NCI-H187 treated with DMSO at 0.1 percent for 48 hours (cell line): Measurements from ENCODE around the gene PSG5.
"Not testable (repeated sequence)": the region's sequence is repeated elsewhere in the genome, so short reads cannot be mapped to it uniquely, and the experiment has no call there.

Experiments
- DNase-seq: peaks from one replicate; lab custom pipeline; 2025; lab: John Stamatoyannopoulos, UW

Gene PSG5

GRCh38 chr19:43186311-43186935 lies at the start of gene PSG5:
PSG5 (minus strand) TSS chr19:43186536; CDS start chr19:43186405, 131 bp downstream.
- DNase-seq: not testable (repeated sequence)

- not testable (repeated sequence) for DNase-seq
These were observed 49.4 kb upstream of the PSG5 start for GRCh38 chr19:43235686-43236085.

- DNase-seq: no peak
These were observed 43.0 kb upstream of the PSG5 start for GRCh38 chr19:43229315-43229714.

- DNase-seq: not testable (repeated sequence)
These were observed 42.4 kb upstream of the PSG5 start for GRCh38 chr19:43228730-43229129.

GRCh38 chr19:43226986-43227385 lies 40.6 kb upstream of the PSG5 start:
- not testable (repeated sequence) for DNase-seq

GRCh38 chr19:43224855-43225253 lies 38.5 kb upstream of the PSG5 start:
- no peak for DNase-seq

GRCh38 chr19:43224201-43224854 lies 38.0 kb upstream of the PSG5 start:
- DNase-seq: not testable (repeated sequence)

- DNase-seq: not testable (repeated sequence)
These were observed 35.6 kb upstream of the PSG5 start for GRCh38 chr19:43221891-43222290.

- DNase-seq: not testable (repeated sequence)
These were observed 32.8 kb upstream of the PSG5 start for GRCh38 chr19:43219136-43219535.

GRCh38 chr19:43215881-43216280 lies 29.5 kb upstream of the PSG5 start:
- DNase-seq: not testable (repeated sequence)

GRCh38 chr19:43207991-43208390 lies 21.7 kb upstream of the PSG5 start:
- DNase-seq: no peak

- not testable (repeated sequence) for DNase-seq
These were observed 20.8 kb upstream of the PSG5 start for GRCh38 chr19:43207174-43207573.

GRCh38 chr19:43205471-43206105 lies 19.3 kb upstream of the PSG5 start, which contains the start of gene PSG4:
PSG4 (minus strand) TSS chr19:43205638; CDS start chr19:43205536, 102 bp downstream.
- DNase-seq: not testable (repeated sequence)

- DNase-seq: not testable (repeated sequence)
These were observed 17.3 kb upstream of the PSG5 start for GRCh38 chr19:43203611-43204010.

GRCh38 chr19:43201891-43202290 lies 15.6 kb upstream of the PSG5 start:
- DNase-seq: not testable (repeated sequence)

GRCh38 chr19:43201337-43201801 lies 15.0 kb upstream of the PSG5 start:
- DNase-seq: not testable (repeated sequence)

GRCh38 chr19:43198686-43199419 lies 12.5 kb upstream of the PSG5 start:
- DNase-seq: not testable (repeated sequence)

GRCh38 chr19:43197666-43198397 lies 11.5 kb upstream of the PSG5 start:
- DNase-seq: not testable (repeated sequence)

GRCh38 chr19:43194397-43194796 lies 8.1 kb upstream of the PSG5 start:
- DNase-seq: not testable (repeated sequence)

GRCh38 chr19:43192381-43193155 lies 6.2 kb upstream of the PSG5 start:
- not testable (repeated sequence) for DNase-seq

- not testable (repeated sequence) for DNase-seq
These were observed 1.8 kb upstream of the PSG5 start for GRCh38 chr19:43188092-43188491.
